Measurements from ENCODE around the gene KANSL3.
"Not testable (repeated sequence)": the region's sequence is repeated elsewhere in the genome, so short reads cannot be mapped to it uniquely, and the experiment has no call there.

- TF ChIP-seq CTCF (IDR thresholded peaks at IDR 0.05); ZFX (IDR thresholded peaks at IDR 0.05; ENCODE audit: borderline replicate concordance): not testable (repeated sequence)
Measured at GRCh38 chr2:96665717-96666116, 27.6 kb upstream of the KANSL3 start.
